CD8-positive, alpha-beta memory T cell (primary cell): ENCODE results near the gene RTL10. TPM values are rescaled to one million over a fixed set of nuclear protein-coding genes. Genes with fewer than 3 reads are reported as not detected.

Experiments used
- CTCF ChIA-PET: fragments of 350-600 bp; sonication (Branson Sonifier 250); formaldehyde crosslinking; loops from one replicate; lab custom pipeline; 2021; ENCODE audit warnings: antibody characterized with exemption; lab: Charles Lee
- POLR2A ChIA-PET: fragments of 350-600 bp; sonication (Branson Sonifier 250); formaldehyde crosslinking; loops from one replicate; lab custom pipeline; 2021; ENCODE audit warnings: antibody characterized with exemption; lab: Charles Lee
- DNase-seq, 5 donors: peaks; one replicate each; pipeline versions ENCODE4 v3.0.0 to v3.0.0-alpha.2; 2020 to 2022; ENCODE audit warnings: mixed read lengths in 1 of 5
- H3K27ac ChIP-seq: one replicate; pipeline ENCODE4 v1.7.0; 2013; ENCODE audit warnings: low read depth, mild to moderate bottlenecking, low read length, moderate library complexity
- H3K27me3 ChIP-seq: 2 replicates; pipeline ENCODE4 v1.7.0; 2013; ENCODE audit warnings: low read length, mild to moderate bottlenecking; ENCODE audit not compliant: insufficient read depth, poor library complexity, severe bottlenecking
- H3K36me3 ChIP-seq: 2 replicates; pipeline ENCODE4 v1.7.0; 2013; ENCODE audit warnings: mild to moderate bottlenecking, low read length, moderate library complexity; ENCODE audit not compliant: insufficient read depth
- H3K4me1 ChIP-seq: 2 replicates; pipeline ENCODE4 v1.7.0; 2013; ENCODE audit warnings: mild to moderate bottlenecking, low read length, moderate library complexity; ENCODE audit not compliant: insufficient read depth
- H3K4me3 ChIP-seq: 2 replicates; pipeline ENCODE4 v1.7.0; 2013; ENCODE audit warnings: mild to moderate bottlenecking, low read length
- H3K9me3 ChIP-seq: 2 replicates; pipeline ENCODE4 v1.7.0; 2013; ENCODE audit warnings: mild to moderate bottlenecking, low read length
- H3K27ac Mint-ChIP-seq, 8 donors: one replicate each; pipeline ENCODE4 v1.8.0; 2020 to 2021; ENCODE audit warnings: mixed read lengths in 8 of 8, mild to moderate bottlenecking in 6 of 8, inconsistent platforms in 3 of 8, moderate library complexity in 3 of 8
- H3K27me3 Mint-ChIP-seq, 2 donors: one replicate each; pipeline ENCODE4 v1.8.0; 2020 to 2021; ENCODE audit warnings: mixed read lengths in 2 of 2, mild to moderate bottlenecking in 1 of 2, moderate library complexity in 1 of 2
- H3K36me3 Mint-ChIP-seq, 3 donors: one replicate each; pipeline ENCODE4 v1.8.0; 2020 to 2021; ENCODE audit warnings: mixed read lengths in 3 of 3, inconsistent platforms in 1 of 3, mild to moderate bottlenecking in 1 of 3
- H3K4me1 Mint-ChIP-seq, 3 donors: one replicate each; pipeline ENCODE4 v1.8.0; 2020 to 2021; ENCODE audit warnings: mixed read lengths in 3 of 3, inconsistent platforms in 1 of 3, mild to moderate bottlenecking in 1 of 3
- H3K4me3 Mint-ChIP-seq, 7 donors: one replicate each; pipeline ENCODE4 v1.8.0; 2020 to 2021; ENCODE audit warnings: mixed read lengths in 7 of 7, mild to moderate bottlenecking in 6 of 7, moderate library complexity in 4 of 7, inconsistent platforms in 2 of 7
- H3K9me3 Mint-ChIP-seq, 5 donors: one replicate each; pipeline ENCODE4 v1.8.0; 2020 to 2022; ENCODE audit warnings: mixed read lengths in 5 of 5, mild to moderate bottlenecking in 3 of 5, moderate library complexity in 2 of 5, inconsistent platforms in 1 of 5
- polyA plus RNA-seq: library from polyadenylated mRNA; unstranded; fragments of 300-500 nt; fragmentation: Illumina TruSeq; gene quantifications from one replicate; pipeline ENCODE4 v1.2.3, GENCODE V29; 2021
- total RNA-seq, 2 experiments: library from RNA; stranded (reverse); gene quantifications; one replicate each; pipeline ENCODE4 v1.2.3, GENCODE V29; 2021

RTL10 gene
- total and polyA plus RNA-seq, 3 experiments from 2014 or later = 10.8 to 23.2 (median 18.1) TPM

DNA sequence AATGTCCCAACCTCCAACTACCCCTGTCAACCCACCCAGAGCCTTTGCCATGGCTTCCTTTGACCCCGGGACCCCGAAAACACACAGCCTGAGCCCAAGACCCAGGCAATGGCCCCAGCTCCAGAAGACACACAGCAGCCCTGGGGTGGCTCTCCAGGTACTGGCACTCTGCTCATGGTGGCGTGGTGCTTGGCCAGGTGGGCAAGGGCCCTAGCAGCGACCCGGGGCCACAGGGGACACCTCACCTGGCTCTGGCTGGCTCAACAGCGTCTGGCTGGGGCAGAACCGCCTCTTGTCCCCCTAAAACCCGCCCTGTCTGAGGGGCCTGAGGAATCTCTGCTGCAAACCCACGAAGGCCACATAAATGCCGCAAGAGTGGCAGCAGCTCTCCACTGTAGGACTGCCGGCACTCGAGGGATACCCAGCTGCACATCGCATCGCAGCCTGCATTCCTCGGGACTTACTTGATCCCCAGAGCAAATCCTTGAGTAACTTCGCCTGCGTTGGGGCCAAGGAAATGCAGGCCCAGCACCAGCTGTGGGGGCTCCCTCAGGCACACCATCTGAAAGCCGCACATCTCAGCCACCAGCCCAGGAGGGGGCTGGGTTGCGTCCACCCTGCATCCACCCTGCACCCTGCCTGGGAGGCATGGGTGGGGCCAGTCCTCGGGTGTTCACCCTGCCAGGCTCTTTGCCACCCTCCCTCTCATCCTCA, 23.1 kb upstream of the RTL10 start:
- POLR2A ChIA-PET = no interaction called here
- Mint-ChIP-seq H3K27me3 (no peaks in the 10 kb centered on the region), H3K27ac (peak overlapping the region in 2 of 8 donors; percentile 17 to 70), H3K4me3 (no peak overlapping the region), H3K36me3 (peaks cover 0 to 2% (median 0%) of the 10 kb centered on the region in 3 donors), H3K4me1 (peaks cover 0 to 9% (median 0%) of the 10 kb centered on the region in 3 donors), H3K9me3 (no peaks in the 10 kb centered on the region)
- H3K9me3 ChIP-seq = no peaks in the 10 kb centered on the region
- no peak for DNase-seq
- peaks cover 24% of the 10 kb centered on the region for H3K4me1 ChIP-seq
- H3K36me3 ChIP-seq = no peaks in the 10 kb centered on the region
- no peaks in the 10 kb centered on the region for H3K27me3 ChIP-seq
- no peak overlapping the region for H3K27ac ChIP-seq
- H3K4me3 ChIP-seq = no peak overlapping the region
- CTCF ChIA-PET = interaction anchor here (1.4 kb wide), 1 partner anchor 147 kb away, joined by 3 read pairs; no protein-coding TSS in a partner anchor

- Mint-ChIP-seq H3K4me3 (no peak overlapping the region), H3K4me1 (peaks cover 0 to 9% (median 0%) of the 10 kb centered on the region in 3 donors), H3K27ac (peak overlapping the region in 1 of 8 donors; percentile 17), H3K36me3 (peaks cover 0 to 2% (median 0%) of the 10 kb centered on the region in 3 donors), H3K9me3 (no peaks in the 10 kb centered on the region), H3K27me3 (no peaks in the 10 kb centered on the region)
- H3K27me3 ChIP-seq = no peaks in the 10 kb centered on the region
- ChIA-PET POLR2A (no interaction called here), CTCF (no interaction called here)
- DNase-seq = no peak
- no peaks in the 10 kb centered on the region for H3K9me3 ChIP-seq
- peaks cover 23% of the 10 kb centered on the region for H3K4me1 ChIP-seq
- no peak overlapping the region for H3K4me3 ChIP-seq
- no peaks in the 10 kb centered on the region for H3K36me3 ChIP-seq
- H3K27ac ChIP-seq = no peak overlapping the region
These were observed 22.4 kb upstream of the RTL10 start for GRCh38 chr22:19876941-19877625.

DNA sequence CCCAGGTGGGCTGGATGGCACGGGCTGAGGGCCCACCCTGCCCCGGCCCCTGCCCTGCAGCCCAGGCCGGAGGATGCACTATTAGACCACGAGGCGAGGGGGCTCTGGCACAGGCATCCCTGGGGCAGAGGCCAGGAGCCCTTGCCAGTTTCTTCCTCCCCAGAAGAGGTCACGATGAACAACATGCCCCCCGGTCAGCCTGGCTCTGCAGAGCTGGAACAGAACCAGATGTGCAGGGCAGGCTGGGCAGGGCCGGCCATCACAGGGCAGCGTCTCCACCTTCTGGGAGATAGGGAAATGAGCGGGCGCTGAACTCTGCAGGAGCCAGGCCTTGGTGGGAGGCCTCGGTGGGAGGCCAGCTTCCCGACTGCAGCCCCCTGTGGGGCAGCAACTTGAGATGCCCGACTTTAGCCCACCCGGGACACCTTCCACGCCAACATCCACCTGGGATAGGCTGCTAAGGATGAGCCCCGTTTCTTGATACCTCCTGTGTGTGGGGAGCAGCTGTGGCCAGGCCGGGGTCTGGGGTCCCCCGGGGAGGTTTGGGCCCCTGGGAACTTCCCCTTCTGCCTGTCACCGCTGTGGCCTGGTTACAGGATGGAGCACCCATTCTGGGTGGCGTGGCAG, 21.8 kb upstream of the RTL10 start:
- Mint-ChIP-seq H3K9me3 (no peaks in the 10 kb centered on the region), H3K4me3 (no peak overlapping the region), H3K4me1 (peaks cover 0 to 9% (median 0%) of the 10 kb centered on the region in 3 donors), H3K36me3 (peaks cover 0 to 2% (median 0%) of the 10 kb centered on the region in 3 donors), H3K27me3 (no peaks in the 10 kb centered on the region), H3K27ac (no peak overlapping the region)
- Histone ChIP-seq H3K4me1 (peaks cover 17% of the 10 kb centered on the region), H3K27ac (no peak overlapping the region), H3K36me3 (no peaks in the 10 kb centered on the region), H3K4me3 (no peak overlapping the region), H3K27me3 (no peaks in the 10 kb centered on the region), H3K9me3 (no peaks in the 10 kb centered on the region)
- ChIA-PET POLR2A (no interaction called here), CTCF (no interaction called here)
- DNase-seq = no peak

DNA sequence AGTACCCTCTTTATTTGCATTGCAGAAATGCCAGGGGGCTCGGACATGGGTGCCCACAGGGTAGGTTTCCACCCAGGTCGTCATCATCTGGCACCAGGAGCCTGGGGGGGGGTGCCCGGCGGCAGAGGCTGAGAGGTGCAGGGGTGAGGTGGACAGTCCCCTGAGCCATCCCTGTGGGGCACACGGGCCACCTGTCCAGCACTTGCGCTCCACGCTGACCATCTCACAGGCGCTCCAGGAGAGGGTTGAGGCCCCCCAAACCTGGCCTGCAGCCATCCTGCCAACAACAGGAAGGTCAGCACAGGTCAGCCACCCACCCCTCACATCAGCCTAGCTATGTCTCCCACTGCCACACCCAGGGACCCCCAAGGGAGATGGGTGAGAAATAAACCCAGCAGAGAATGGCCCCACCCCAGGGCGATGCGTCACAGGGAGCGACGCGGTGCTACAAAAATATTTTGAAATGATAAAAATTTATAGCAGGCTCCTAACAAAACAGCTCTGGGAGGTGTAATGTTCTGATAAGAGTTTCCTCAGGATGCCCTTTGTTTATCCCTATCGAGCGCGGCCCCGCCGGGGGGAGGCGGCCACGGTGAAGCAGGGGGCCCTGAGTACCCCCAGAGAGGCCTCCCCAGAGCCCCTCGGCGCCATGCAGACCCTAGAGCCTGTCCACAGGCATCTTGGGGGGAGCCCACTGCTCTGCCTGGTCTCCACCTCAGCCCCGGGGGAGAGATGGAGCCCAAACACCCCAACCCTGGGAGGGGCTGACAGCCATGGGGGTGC, 21.0 kb upstream of the RTL10 start:
- no peaks in the 10 kb centered on the region for H3K27me3 Mint-ChIP-seq
- no peaks in the 10 kb centered on the region for H3K9me3 Mint-ChIP-seq
- H3K4me1 Mint-ChIP-seq = peaks cover 0 to 9% (median 0%) of the 10 kb centered on the region in 3 donors
- H3K36me3 ChIP-seq = no peaks in the 10 kb centered on the region
- H3K27ac ChIP-seq = no peak overlapping the region
- CTCF ChIA-PET = no interaction called here
- DNase-seq = no peak
- H3K27me3 ChIP-seq = no peaks in the 10 kb centered on the region
- H3K9me3 ChIP-seq = no peaks in the 10 kb centered on the region
- no peak overlapping the region for H3K4me3 ChIP-seq
- H3K27ac Mint-ChIP-seq = no peak overlapping the region
- H3K4me1 ChIP-seq = peaks cover 16% of the 10 kb centered on the region
- no peak overlapping the region for H3K4me3 Mint-ChIP-seq
- POLR2A ChIA-PET = no interaction called here
- H3K36me3 Mint-ChIP-seq = peaks cover 0 to 2% (median 0%) of the 10 kb centered on the region in 3 donors

- ChIA-PET CTCF (no interaction called here), POLR2A (no interaction called here)
- no peaks in the 10 kb centered on the region for H3K9me3 Mint-ChIP-seq
- Histone ChIP-seq H3K9me3 (no peaks in the 10 kb centered on the region), H3K27ac (no peak overlapping the region), H3K4me3 (no peak overlapping the region), H3K4me1 (peaks cover 16% of the 10 kb centered on the region), H3K36me3 (no peaks in the 10 kb centered on the region), H3K27me3 (no peaks in the 10 kb centered on the region)
- H3K27ac Mint-ChIP-seq = peak overlapping the region in 2 of 8 donors; percentile 42 to 69
- no peaks in the 10 kb centered on the region for H3K27me3 Mint-ChIP-seq
- H3K4me1 Mint-ChIP-seq = peaks cover 0 to 9% (median 0%) of the 10 kb centered on the region in 3 donors
- H3K36me3 Mint-ChIP-seq = peaks cover 0 to 2% (median 0%) of the 10 kb centered on the region in 3 donors
- peak in 2 of 5 donors; percentile 0 to 27 for DNase-seq
- H3K4me3 Mint-ChIP-seq = no peak overlapping the region
These were observed 20.4 kb upstream of the RTL10 start for GRCh38 chr22:19875061-19875530.

DNA sequence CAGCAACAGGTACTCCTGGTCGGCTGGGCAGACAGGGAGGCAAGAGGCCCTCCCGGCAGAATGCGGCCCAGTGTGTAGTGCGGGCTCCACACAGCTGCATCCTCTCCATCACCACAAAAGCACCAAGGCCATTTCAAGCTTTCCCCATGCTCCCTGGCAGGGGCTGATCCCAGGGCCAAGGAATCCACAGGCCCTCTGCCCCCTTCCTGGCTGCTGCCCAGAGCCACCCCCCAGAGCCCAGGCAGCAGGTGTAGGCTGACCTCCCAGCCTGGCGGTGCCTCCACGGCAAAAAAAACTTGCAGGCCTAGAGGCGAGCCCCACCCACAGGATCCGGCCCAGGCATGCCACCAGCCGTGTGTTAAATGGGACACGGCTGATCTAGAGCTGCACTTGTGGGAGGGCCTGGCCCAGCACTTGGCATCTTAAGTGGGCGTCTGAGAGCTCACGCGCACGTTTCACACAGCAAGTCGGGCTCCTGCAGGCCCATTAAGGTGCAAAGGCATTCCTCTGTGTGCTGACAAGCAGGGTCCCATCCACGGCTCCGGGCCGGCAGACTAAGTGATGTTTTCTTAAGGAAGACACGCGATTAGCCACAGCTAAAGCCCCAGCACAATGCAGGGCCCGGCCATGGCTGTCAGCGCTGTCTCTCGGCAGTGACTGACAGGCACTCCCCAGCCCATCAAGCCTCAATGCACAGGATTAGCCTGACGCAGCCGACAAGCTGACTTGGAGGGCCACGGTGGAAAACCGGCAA, 19.8 kb upstream of the RTL10 start:
- Mint-ChIP-seq H3K27ac (peak overlapping the region in 3 of 8 donors; percentile 42 to 69 (median 61)), H3K4me3 (peak overlapping the region in 2 of 7 donors; percentile 27 to 35), H3K27me3 (no peaks in the 10 kb centered on the region), H3K4me1 (peaks cover 0 to 9% (median 0%) of the 10 kb centered on the region in 3 donors), H3K36me3 (peaks cover 0 to 2% (median 0%) of the 10 kb centered on the region in 3 donors), H3K9me3 (no peaks in the 10 kb centered on the region)
- DNase-seq = peak in 3 of 5 donors; percentile 19 to 46 (median 42)
- no peak overlapping the region for H3K27ac ChIP-seq
- no peaks in the 10 kb centered on the region for H3K36me3 ChIP-seq
- no peaks in the 10 kb centered on the region for H3K9me3 ChIP-seq
- H3K4me1 ChIP-seq = peaks cover 16% of the 10 kb centered on the region
- CTCF ChIA-PET = no interaction called here
- POLR2A ChIA-PET = no interaction called here
- H3K27me3 ChIP-seq = no peaks in the 10 kb centered on the region
- no peak overlapping the region for H3K4me3 ChIP-seq

- ChIA-PET CTCF (no interaction called here), POLR2A (no interaction called here)
- Histone ChIP-seq H3K36me3 (no peaks in the 10 kb centered on the region), H3K4me3 (no peak overlapping the region), H3K9me3 (no peaks in the 10 kb centered on the region), H3K4me1 (peaks cover 16% of the 10 kb centered on the region), H3K27ac (no peak overlapping the region), H3K27me3 (no peaks in the 10 kb centered on the region)
- Mint-ChIP-seq H3K4me3 (peak overlapping the region in 3 of 7 donors; percentile 27 to 35 (median 28)), H3K9me3 (no peaks in the 10 kb centered on the region), H3K27me3 (no peaks in the 10 kb centered on the region), H3K4me1 (peaks cover 0 to 9% (median 0%) of the 10 kb centered on the region in 3 donors), H3K36me3 (peaks cover 0 to 2% (median 0%) of the 10 kb centered on the region in 3 donors), H3K27ac (peak overlapping the region in 1 of 8 donors; percentile 42)
- DNase-seq = no peak
These were observed 19.3 kb upstream of the RTL10 start for GRCh38 chr22:19873960-19874306.
